NCI-H1092 (cell line): ENCODE measurements around the gene ZNF324B.
"Not testable (repeated sequence)": the region's sequence is repeated elsewhere in the genome, so short reads cannot be mapped to it uniquely, and the experiment has no call there.

Experiments
- DNase-seq: peaks from one replicate; lab custom pipeline; 2025; lab: John Stamatoyannopoulos, UW

The ZNF324B gene

GRCh38 chr19:58451358-58452101 lies at the start of gene ZNF324B:
TSS of gene ZNF324B (plus strand) at chr19:58451622. CDS start at chr19:58453702, 2,080 bp downstream.
- DNase-seq = peak; percentile 95

GRCh38 chr19:58401840-58402421 lies 49.5 kb upstream of the ZNF324B start:
- DNase-seq = no peak

DNA sequence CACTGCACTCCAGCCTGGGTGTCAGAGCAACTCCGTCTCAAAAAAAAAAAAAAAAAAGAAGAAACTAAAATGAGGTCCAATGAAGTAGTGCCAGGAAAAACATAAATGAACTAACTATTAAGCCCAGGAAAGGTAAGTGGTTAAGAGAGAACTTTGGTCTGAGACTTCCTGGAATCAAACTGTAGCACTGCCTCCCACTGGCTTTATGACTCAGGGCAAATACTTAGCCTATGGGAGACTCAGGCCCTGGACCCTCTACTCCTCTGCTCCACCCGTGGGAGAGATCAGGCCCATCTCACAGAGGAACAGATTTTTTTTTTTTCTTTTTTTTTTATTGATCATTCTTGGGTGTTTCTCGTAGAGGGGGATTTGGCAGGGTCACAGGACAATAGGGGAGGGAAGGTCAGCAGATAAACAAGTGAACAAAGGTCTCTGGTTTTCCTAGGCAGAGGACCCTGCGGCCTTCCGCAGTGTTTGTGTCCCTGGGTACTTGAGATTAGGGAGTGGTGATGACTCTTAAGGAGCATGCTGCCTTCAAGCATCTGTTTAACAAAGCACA lies 47.4 kb upstream of the ZNF324B start:
- DNase-seq = not testable (repeated sequence)

DNA sequence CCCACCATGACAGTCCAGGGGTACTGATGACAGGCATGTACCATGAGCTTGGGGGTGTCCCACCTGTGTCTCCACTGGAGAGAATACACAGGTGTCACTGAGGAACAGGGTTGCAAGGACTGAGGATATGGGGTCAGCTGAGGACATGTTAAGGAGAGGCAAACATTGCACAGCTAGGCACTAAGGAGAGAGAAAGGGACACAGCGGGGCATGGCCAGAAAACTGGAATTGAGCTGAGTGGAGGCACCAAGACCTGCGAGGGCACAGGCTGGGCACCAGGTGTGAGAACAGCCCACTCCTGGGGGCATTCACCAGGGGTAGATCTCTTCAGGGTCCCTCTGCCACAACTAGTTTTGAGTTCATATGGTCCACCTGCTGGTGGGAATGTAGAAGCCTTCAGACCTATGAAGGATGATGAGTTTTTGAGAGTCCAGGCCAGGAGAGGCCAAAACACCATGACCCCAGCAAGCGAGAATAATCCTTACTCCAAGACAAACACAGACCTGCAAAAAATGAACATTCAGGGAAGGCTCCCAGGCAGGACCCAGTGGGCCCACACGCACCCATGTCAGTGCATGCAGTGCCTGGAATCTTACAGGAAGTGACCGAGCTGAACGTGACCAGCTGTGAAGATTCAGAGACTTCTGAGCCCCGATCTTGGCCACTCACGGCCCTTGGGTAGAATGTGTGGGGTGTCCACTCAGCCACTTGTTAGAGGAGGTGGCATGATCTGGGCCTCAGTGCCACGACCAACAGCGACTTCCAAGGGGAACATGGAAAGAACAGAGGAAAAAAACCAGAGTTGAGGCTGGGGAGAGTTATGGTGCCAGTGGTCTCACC lies 44.4 kb upstream of the ZNF324B start:
- DNase-seq = no peak

GRCh38 chr19:58407658-58408151 lies 43.7 kb upstream of the ZNF324B start:
- no peak for DNase-seq

- peak; percentile 92 for DNase-seq
Measured at GRCh38 chr19:58408152-58409009, 43.0 kb upstream of the ZNF324B start, which contains the start of gene ZNF584. TSS of gene ZNF584 (plus strand) at chr19:58408649. CDS start at chr19:58409148, 499 bp downstream.

GRCh38 chr19:58409010-58409790 lies 42.2 kb upstream of the ZNF324B start:
- no peak for DNase-seq

GRCh38 chr19:58416604-58417003 lies 34.8 kb upstream of the ZNF324B start:
- DNase-seq = no peak

- no peak for DNase-seq
Measured at GRCh38 chr19:58417071-58417470, 34.4 kb upstream of the ZNF324B start.

GRCh38 chr19:58428617-58429016 lies 22.8 kb upstream of the ZNF324B start:
- no peak for DNase-seq

DNA sequence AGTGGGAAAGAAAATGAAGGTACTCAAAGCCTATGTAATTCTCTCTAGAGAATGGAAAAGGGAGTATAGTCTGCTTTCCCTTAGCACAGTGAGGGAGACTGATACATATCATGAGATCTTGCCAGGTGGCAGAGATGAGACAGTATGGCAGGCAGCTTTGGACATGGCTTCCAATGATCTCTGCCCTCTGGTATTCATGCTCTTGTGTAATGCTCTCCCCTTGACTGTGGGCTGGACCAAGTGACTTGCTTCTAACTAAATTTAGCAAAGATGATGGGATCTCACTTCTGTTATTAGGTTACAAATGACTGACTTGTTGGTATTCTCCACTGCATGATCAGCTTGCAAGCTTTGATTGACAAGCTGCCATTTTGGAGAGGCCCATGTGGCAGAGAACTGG lies 21.7 kb upstream of the ZNF324B start:
- DNase-seq = no peak

- no peak for DNase-seq
Measured at GRCh38 chr19:58434217-58434616, 17.2 kb upstream of the ZNF324B start.

GRCh38 chr19:58439576-58440554 lies 11.6 kb upstream of the ZNF324B start, which contains the start of gene ZNF132:
TSS of gene ZNF132 (minus strand) at chr19:58440153. CDS start at chr19:58439821, 332 bp downstream.
- DNase-seq = peak; percentile 96

GRCh38 chr19:58440556-58440955 lies 10.9 kb upstream of the ZNF324B start:
- DNase-seq = no peak

DNA sequence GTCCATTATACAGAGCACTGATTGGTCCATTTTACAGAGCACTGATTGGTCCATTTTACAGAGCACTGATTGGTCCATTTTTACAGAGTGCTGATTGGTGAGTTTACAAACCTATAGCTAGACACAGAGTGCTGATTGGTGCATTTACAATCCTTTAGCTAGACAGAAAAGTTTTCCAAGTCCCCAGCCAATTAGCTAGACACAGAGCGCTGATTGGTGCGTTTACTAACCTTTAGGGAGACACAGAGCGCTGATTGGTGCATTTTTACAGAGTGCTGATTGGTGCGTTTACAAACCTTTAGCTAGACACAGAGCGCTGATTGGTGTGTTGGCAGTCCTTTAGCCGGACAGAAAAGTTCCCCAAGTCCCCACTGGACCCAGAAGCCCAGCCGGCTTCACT lies 8.4 kb upstream of the ZNF324B start:
- DNase-seq = not testable (repeated sequence)

DNA sequence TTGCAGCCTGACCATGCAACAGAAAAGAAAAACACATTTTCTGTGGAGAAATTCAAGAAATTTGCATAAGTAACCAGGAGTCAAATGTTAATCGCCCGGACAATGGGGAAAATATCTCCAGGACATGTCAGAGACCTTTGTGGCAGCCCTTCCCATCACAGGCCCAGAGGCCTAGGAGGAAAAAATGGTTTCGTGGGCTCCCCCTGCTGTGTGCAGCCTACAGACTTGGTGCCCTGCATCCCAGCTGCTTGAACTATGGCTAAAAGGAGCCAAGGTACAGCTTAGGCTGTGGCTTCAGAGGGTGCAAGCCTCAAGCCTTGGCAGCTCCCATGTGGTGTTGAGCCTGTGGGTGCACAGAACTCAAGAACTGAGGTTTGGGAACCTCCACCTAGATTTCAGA lies 2.6 kb upstream of the ZNF324B start:
- DNase-seq = not testable (repeated sequence)

DNA sequence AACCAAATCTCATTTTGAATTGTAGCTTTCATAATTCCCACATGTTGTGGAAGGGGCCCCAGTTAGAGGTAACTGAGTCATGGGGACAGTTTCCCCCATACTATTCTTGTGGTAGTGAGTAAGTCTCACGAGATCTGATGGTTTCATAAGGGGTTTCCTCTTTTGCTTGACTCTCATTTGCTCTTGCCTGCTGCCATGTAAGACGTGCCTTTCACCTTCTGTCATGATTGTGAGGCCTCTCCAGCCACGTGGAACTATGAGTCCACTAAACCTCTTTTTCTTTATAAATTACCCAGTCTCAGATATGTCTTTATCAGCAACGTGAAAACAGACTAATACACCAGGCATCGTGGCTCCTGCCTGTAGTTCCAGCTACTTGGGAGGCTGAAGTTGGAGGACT lies 1.4 kb upstream of the ZNF324B start:
- not testable (repeated sequence) for DNase-seq

DNA sequence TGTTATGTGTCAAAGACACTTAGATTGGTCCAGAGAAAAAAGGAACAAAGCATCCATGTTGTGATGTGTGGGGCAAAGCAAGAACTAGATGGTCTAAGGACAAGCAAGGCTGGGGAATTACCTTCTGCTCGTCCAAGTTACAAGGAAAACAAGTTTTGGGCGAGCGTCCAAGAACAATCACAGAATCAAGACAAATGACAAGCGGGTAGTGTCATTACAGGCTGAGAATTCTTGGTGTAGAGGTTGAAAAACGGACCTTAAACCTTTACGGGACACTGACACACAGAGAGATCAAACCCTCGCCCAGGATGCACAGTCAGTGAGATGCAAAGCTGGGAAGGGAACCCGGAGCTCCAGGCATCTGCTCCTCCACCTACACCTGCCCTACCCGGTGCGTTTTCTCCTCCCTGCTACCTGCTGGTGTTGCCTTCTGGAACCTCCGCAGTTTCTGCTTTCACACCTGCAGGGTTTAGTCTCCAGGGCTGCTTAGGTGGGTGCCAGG lies 515 bp upstream of the ZNF324B start:
- DNase-seq = no peak

DNA sequence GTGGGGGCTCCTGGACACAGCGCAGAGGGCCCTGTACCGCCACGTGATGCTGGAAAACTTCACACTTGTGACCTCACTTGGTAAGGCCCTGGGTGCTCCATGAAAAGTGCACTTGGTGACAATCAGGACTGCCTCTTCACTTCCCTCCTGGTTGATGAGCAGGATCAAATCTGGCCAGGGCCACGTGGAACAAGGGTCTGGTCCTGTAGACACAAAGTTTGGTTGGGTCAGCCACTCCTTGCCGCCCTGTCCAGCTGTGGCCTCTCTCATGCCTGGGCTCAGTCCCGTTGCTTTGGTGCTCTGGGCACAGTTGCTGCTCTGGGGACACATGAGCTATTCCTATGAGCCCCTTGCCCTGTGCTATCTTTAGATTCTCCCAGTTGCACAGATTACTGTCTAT lies 2.3 kb downstream of the ZNF324B start:
- no peak for DNase-seq
